Stimulated activated CD4-positive, alpha-beta T cell treated with anti-CD3 and anti-CD28 coated beads, Interleukin-15, amount 100 ng/mL, for 48 hours (primary cell): ENCODE measurements around the gene ZBTB32.
"Not testable (repeated sequence)": the region's sequence is repeated elsewhere in the genome, so short reads cannot be mapped to it uniquely, and the experiment has no call there.

Experiments used
- DNase-seq, 2 donors: peaks; one replicate each; pipeline ENCODE4 v3.0.0-alpha.2; 2020; ENCODE audit warnings: low read depth in 2 of 2

ZBTB32 gene

DNA sequence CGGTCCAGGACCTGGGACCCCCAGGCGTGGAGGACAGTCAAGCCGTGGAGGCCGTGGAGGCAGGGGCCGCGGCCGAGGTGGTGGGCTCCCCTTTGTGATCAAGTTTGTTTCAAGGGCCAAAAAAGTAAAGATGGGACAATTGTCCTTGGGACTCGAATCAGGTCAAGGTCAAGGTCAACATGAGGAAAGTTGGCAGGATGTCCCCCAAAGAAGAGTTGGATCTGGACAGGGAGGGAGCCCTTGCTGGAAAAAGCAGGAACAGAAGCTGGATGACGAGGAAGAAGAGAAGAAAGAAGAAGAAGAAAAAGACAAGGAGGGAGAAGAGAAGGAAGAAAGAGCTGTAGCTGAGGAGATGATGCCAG, 15.8 kb downstream of the ZBTB32 start:
- no peak for DNase-seq

GRCh38 chr19:35720648-35721047, 16.3 kb downstream of the ZBTB32 start:
- no peak for DNase-seq

- DNase-seq, result no peak
Measured at GRCh38 chr19:35721374-35721773, 17.0 kb downstream of the ZBTB32 start.

DNA sequence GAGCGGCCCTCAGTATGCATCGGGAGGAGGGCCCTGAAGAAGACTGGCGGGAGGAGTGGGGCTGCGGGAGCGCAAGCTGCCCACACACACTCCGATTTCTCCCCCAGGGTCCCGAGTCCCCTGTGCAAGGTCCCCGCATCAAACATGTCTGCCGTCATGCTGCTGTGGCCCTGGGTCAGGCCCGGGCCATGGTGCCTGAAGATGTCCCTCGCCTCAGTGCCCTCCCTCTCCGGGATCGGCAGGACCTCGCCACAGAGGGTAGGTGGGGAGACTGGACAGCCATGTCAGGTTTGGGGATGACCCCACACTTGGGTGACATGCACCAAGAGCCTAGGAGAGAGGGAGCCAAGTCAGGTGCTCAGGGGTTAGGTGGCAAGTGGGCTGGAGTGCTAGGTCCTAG, 18.1 kb downstream of the ZBTB32 start:
- no peak for DNase-seq

DNA sequence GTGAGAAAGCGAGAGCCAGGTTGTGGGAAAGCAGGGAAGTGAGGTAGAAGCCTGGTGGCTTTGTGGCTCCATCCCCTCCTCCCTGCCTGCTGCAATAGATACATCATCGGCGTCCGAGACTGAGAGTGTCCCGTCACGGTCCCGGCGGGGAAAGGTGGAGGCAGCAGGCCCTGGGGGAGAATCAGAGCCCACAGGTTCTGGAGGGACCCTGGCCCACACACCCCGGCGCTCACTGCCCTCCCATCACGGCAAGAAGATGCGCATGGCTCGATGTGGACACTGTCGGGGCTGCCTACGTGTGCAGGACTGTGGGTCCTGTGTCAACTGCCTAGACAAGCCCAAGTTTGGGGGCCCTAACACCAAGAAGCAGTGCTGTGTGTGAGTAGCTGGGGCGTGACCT, 18.5 kb downstream of the ZBTB32 start:
- DNase-seq, result no peak

- no peak for DNase-seq
Measured at GRCh38 chr19:35723671-35724070, 19.3 kb downstream of the ZBTB32 start.

- DNase-seq, result not testable (repeated sequence)
Measured at GRCh38 chr19:35724132-35724531, 19.8 kb downstream of the ZBTB32 start.

DNA sequence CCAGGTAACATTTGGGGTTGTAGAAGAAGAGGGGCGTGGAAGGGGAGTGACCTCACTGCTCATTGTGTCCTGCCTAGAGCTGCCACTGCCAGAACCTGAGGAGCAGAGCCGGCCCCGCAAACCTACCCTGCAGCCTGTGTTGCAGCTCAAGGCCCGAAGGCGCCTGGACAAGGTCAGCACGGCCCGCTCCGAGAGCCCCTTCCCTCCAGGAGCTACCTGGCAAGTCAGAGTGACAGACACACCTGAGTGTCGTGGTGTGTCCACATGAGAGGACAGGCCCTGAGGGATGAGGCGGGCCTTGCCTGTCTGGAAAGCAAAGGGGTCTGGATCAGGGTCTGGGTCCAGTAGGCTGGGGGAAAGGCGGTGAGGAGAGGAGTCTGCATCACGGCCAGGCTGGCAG, 20.2 kb downstream of the ZBTB32 start:
- DNase-seq, result no peak

DNA sequence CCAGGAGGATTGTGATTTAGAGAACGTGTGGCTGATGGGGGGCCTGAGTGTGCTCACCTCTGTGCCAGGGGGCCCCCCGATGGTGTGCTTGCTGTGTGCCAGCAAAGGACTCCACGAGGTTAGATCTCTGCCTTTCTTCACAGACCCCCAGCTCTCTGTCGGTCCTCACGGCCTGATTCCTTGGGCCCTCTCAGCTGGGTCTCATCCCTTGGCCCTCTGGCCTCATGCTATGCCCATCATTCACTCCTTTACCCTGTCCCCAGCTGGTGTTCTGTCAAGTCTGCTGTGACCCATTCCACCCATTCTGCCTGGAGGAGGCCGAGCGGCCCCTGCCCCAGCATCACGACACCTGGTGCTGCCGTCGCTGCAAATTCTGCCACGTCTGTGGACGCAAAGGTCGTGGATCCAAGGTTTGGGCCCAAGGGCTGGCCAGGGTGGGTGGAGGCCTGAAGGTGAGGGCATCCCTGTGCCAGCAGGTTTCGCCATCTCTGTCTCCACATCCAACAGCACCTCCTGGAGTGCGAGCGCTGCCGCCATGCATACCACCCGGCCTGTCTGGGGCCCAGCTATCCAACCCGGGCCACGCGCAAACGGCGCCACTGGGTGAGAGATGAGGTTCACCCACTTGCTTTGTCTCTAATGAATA, 21.0 kb downstream of the ZBTB32 start:
- no peak for DNase-seq

GRCh38 chr19:35727053-35727955, 22.9 kb downstream of the ZBTB32 start:
- no peak for DNase-seq

- no peak for DNase-seq
Measured at GRCh38 chr19:35727956-35728706, 23.8 kb downstream of the ZBTB32 start.

- DNase-seq, result no peak
Measured at GRCh38 chr19:35729021-35729420, 24.7 kb downstream of the ZBTB32 start.

- DNase-seq, result no peak
Measured at GRCh38 chr19:35729763-35730162, 25.4 kb downstream of the ZBTB32 start.

DNA sequence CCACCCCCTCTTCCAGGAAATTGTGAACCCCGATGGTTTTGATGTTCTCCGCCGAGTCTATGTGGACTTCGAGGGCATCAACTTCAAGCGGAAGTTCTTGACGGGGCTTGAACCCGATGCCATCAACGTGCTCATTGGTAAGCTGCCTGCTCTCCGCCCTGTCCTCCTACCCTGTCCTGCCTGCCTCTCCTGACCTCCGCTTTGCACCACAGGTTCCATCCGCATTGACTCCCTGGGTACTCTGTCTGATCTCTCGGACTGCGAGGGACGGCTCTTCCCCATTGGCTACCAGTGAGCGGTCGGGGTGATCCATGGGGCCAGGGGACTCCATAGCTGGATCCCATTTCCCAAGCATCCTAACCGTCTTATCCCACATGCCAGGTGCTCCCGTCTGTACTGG, 26.0 kb downstream of the ZBTB32 start:
- no peak for DNase-seq

DNA sequence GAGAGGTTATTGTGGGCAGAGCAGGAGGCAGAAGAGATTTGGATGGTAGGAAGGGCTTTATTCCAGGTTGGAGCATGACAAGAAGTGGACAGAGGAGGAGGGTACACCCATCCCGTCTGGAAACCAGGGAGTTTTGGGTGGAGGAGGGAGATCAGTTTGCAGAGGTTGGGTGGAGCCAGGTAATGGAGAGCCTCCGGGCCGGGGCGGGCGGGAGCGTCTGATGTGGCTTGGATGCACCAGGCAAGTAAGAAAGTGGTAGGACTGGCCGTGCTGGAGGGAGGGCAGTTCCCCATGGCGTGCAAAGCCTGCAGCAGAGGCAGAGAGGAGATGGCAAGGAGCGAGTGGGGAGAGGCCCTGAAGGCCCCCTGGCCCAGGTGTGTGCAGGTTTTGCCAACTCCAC, 27.0 kb downstream of the ZBTB32 start:
- no peak for DNase-seq

DNA sequence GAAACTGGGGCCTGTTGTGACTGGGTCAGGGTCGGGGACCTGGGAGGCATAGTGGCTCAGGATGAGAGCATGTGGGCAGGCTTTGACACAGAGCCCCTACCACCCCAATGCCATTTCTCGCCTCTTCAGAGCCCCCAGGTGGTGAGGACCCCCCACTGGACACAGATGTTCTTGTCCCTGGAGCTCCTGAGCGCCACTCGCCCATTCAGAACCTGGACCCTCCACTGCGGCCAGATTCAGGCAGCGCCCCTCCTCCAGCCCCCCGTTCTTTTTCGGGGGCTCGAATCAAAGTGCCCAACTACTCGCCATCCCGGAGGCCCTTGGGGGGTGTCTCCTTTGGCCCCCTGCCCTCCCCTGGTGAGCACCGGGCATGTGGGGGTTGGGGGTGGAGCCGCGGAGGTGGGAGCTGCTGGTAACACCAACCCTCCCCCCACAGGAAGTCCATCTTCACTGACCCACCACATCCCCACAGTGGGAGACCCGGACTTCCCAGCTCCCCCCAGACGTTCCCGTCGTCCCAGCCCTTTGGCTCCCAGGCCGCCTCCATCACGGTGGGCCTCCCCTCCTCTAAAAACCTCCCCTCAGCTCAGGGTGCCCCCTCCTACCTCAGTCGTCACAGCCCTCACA, 27.5 kb downstream of the ZBTB32 start:
- DNase-seq, result no peak

GRCh38 chr19:35732540-35733179, 28.3 kb downstream of the ZBTB32 start:
- no peak for DNase-seq

- DNase-seq, result no peak
Measured at GRCh38 chr19:35733180-35734125, 29.1 kb downstream of the ZBTB32 start.

GRCh38 chr19:35734273-35734672, 29.9 kb downstream of the ZBTB32 start:
- DNase-seq, result no peak

GRCh38 chr19:35734889-35735288, 30.5 kb downstream of the ZBTB32 start:
- DNase-seq, result no peak
